Measurements from ENCODE around the gene CFAP20DC.
"Not testable (repeated sequence)": the region's sequence is repeated elsewhere in the genome, so short reads cannot be mapped to it uniquely, and the experiment has no call there.

Gene CFAP20DC

DNA sequence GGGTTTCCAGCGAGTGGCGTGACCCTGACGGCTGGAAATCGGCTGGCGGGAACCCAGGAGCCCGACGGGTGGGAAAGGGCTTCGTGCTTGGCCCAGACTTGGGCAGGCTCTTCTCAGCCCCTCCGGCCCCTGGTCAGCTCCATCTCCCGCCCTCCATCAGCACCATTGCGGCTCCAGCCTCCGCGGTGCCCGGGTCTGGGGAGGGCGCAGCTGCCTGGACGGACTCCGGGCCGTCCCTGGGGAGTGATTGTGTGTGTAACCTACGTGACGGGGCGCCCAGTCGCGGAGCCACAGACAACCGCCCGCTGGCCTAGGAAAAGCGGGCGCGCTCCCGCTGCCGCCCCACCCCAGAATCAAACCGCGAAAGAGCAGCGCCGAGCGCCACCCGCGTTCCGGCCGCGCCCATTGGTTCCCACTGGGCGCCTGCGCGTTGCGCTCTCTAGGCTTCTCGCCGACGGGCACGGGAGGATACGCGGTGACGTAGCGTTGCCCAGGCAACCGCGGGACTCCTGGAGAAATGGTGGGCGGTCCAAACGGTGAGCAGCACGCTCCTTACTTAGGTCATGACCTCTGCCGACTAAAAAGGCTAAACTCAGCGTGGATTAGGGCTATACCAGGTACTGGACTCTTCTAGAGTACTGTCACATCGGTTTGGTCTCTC is at the start of gene CFAP20DC:
Gene CFAP20DC, minus strand, starts transcription at position 355 of the 661 bp plus-strand sequence. CDS start 394 bp downstream, outside the sequence.
- peak; percentile 72 for DNase-seq (ENCODE audit: low spot score)

DNA sequence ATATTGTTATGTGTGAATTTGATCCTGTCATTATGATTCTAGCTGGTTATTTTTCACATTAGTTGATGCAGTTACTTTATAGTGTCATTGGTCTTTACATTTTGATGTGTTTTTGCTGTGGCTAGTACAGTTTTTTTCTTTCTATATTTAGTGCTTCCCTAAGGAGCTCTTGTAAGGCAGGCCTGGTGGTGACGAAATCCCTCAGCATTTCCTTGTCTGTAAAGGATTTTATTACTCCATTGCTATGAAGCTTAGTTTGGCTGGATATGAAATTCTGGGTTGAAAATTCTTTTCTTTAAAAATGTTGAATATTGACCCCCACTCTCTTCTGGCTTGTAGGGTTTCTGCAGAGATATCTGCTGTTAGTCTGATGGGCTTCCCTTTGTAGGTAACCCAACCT is 48.7 kb upstream of the CFAP20DC start:
- DNase-seq (ENCODE audit: low spot score) = not testable (repeated sequence)

DNA sequence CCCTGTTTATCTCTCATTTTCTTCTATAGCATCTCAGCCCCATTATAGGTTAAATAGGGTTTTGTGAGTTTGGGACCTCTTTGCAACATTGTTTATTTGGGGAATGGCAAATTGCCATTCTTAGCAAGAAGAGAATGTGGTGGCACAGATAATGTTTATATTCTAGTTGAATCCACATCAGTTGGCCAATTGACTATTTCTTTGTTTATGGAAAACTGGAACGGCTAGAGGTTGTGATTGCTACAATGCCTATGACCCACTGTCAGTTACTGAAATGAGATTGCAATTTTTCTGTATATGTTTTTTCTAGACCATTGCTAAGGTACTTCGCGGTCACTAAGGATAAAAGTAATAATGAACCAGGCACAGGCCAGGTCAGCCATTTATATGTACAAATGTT is 44.6 kb upstream of the CFAP20DC start:
- no peak for DNase-seq (ENCODE audit: low spot score)

DNA sequence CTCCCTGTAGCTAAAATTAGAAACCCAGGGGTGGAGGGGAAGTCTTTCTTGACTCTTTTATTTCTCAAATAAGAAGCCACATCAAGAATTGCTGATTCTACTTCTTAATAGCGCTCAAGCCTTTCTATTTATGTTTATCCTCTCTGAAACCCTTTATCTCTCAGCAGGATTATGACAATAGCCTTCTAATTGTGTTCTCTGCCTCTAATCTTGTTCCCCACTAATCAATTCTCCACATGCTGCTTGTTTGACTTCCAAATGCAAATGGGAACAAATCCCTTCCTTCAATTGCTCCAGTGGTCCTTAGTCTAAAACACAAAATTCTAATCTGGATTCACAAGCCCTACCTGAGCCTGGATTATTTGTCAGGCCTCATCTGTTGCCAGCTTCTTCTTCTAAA is 43.7 kb upstream of the CFAP20DC start:
- no peak for DNase-seq (ENCODE audit: low spot score)

DNA sequence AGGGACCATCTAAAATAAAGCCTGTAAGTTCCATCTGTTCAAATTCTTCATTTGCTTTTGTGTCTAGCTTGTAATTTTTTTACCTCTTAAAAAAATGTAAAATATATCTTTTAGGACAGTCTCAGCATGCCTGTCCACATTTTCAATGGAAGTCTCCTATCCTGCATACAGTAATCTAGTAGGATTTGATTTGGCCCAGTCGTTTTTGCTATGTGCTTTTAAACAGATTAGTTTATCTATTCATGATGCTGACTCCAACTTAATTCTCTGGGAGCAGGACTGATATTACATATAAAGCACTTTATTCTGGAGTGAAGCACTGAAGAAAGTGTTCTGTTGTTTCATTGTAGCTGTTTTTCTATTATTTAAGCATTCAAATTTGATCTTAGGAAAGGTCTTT is 38.9 kb upstream of the CFAP20DC start:
- DNase-seq (ENCODE audit: low spot score) = no peak

DNA sequence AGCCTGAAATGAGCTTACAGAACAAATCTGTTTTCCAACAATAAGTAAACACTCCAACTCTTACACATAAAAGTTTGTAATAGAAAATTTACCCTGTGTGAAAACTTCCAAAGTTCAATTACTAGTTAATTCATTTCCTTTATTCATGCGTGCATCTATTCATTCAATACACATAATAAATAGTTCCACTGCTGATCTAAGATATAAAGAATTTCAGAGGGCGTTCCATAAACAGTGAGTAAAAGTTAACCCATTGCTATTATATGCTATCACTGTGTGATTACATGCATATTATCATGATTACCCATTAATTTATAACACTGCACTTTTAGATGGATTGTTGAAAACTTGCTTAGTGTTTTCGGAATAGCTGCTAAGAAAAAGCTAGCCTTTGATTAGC is 36.2 kb upstream of the CFAP20DC start:
- DNase-seq (ENCODE audit: low spot score) = no peak

DNA sequence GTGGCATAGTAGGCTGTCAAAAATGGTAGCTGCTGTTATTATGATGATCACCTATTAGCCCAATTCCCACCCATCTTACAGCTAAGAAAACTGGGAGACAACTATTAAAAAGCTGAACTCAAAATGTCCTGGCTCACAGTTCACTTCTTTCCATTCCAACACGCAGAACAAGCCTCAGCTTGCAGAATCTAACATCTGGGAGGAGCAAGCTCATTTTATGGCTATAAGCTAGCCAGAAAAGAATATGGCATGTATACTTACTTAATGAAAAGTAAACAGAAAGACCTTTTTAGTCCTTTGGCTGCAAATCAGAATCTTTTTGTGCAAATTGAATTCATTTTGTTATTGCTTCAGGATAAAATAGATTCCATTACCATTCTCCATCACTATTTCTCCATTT is 34.8 kb upstream of the CFAP20DC start:
- DNase-seq (ENCODE audit: low spot score) = no peak

DNA sequence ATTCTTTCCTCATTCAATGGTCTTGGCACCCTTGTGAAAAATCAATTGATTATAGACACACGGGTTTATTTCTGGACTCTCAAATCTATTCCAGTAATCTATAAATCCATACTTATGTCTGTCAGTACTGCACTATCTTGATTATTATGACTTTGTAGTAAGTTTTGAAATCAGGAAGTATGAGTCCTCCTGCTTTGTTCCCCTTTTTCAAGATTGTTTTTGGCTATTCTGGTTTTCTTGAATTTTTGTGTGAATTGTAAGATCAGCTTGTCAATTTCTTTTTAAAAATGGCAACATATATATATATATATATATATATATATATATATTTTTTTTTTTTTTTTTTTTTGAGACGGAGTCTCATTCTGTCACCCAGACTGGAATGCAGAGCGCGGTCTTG is 32.3 kb upstream of the CFAP20DC start:
- no peak for DNase-seq (ENCODE audit: low spot score)

DNA sequence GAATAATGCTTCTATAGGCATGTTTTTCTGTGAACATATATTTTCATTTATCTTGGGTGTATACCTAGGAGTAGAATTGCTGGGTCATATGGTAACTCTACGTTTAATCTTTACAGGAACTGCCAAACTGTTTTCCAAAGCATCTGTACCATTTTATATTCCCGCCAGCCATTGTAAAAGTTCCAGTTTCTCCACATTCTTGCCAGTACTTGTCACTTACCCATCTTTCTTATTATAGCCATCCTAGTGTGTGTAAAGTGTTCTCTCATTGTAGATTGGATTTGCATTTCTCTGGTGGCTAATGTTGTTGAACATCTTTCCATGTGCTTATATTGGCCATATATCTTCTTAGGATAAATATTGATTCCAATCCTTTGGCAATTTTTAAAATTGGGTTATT is 31.2 kb upstream of the CFAP20DC start:
- DNase-seq (ENCODE audit: low spot score) = no peak

DNA sequence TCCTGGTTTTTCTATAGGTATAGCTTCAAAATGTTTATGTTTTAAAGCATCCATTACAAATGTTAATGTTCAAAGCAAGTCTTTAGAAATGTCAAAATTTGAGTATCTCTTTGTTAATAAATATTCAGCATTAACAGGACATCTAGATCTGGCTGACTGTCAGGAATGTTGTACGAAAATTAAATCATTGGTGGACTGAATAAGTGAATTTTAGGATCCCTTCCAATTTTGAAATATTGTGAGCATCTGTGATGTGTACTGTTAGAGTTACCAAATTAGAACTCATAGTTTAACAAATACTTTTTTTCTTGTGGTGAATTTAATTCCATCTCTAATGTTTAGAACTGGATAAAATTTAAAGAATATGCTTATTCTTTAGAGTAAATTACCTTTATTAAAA is 30.1 kb upstream of the CFAP20DC start:
- no peak for DNase-seq (ENCODE audit: low spot score)

DNA sequence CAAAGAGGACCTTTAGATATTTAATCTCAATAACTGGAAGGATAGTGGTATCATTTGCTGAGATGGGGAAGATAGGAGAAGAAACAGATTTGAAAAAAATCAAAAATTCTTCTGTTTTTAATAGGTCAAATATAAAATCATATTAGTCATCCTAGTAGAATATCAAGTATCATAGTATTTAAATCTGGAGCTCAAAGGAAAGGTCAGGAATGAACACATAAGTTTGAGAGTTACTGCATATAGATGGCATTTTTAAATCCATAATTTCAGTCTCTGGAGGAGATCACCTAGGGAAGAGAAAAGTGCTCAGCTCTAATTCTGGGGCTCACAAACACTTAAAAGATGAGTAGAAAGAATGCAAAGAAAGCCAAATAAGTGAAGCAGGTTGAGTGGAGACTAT is 24.9 kb upstream of the CFAP20DC start:
- no peak for DNase-seq (ENCODE audit: low spot score)

DNA sequence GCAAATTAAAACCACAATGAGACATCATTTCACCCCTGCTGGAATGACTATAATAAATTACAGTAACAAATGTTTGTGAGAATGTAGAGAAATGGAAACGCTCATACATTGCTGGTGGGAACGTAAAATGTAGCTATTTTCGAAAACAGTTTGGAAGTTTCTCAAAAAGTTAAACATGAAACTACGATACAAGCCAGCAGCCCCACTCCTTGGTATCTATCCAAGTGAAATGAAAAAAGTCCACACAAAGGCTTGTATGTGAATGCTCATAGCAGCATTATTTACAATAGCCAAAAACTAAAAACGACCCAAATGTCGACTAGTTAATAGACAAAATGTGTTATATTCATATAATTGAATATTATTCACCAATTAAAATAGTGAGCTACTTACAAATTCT is 22.9 kb upstream of the CFAP20DC start:
- DNase-seq (ENCODE audit: low spot score) = no peak

DNA sequence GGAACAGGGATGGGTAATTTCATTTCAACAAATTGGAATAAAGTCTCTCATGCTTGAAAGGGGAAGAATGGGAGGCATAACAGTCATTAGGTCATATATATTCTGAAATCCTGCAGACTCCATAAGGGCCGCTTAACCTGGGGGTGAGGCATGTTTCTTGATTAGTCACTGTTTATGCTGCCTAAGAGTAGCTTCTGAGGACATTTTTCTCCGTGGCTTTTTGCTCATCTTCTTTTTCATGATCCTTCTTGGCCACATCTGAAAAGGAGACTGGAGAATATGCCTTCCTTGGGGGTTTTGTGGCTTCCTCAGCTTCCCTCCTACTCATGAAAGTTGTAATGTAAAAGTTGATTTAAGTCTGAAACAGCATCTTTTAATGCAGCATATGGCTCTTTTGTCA is 20.0 kb upstream of the CFAP20DC start:
- DNase-seq (ENCODE audit: low spot score) = no peak

DNA sequence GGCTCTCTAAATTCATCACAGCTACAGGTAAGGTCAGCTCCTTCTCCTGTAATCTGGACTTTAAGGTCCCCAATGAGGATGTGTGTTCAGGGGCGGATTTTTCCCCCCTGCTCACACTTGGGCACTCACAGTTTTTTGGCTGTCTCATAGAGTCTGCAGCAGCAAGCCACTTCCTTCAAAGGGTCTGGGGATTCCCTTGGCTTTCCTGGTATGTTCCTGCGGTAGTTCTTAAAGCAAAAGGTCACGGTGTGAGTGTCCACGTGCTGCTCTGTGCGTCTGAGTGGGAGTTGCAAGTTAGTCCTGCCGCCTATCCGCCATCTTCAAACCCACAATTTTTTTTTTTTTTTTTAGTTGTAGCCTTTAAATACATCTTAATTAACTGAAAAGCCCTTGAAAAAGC is 15.4 kb upstream of the CFAP20DC start:
- DNase-seq (ENCODE audit: low spot score) = no peak

DNA sequence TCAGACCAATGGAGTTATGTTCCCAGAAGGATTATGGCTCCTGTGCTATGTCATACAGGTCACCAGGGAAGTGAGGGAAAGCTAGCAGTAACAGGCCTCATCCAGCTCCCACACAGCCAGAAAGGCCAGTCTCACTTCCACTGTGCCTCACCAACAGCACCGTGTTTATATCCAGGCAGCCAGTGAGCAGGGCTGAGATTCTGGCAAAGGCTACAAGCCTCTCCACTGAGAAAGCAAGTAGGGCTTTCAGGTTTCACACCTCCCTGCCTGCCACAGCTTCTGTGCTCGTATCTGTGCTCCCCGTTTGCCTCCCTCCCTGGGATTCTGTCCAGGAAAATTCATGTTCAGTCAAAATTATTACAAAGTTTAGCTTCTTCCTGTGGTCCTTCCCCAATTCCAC is 14.9 kb upstream of the CFAP20DC start:
- no peak for DNase-seq (ENCODE audit: low spot score)

DNA sequence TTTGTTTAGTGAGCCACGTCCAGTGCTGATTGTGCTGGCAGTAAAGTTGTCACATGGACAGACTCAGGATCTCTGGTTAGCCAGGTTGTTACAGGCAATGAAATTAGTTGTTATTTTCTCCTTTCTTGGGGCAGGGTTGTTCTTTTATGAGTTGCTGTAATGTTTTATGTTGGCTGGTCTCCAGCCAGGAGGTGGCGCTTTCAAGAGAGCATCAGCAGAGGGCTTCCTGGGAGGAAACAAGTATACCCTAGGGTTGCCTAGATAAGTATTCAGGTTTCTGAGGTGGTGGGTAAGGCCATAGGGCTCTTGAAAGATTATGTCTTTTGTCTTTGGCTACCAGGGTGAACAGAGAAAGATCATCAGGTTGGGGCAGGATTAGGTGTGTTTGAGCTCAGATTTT is 14.5 kb upstream of the CFAP20DC start:
- DNase-seq (ENCODE audit: low spot score) = no peak

DNA sequence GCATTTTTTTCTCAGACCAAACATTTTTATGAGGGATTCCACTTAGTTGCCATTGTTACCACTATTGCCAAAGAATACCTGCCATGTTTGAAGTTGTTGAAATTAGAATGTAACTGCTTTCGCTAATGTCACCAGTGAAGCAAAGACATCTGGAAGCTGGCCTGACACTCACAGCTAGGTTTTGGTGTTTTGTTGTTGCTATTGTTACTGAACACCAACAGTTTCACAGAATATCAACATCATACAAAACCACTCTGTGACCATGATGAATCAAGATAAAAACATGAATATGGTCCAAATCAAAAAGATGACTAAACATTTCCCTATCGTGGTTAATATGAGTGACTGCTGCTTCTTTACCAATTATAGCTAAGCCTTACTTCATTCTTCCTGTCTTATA is 6.9 kb upstream of the CFAP20DC start:
- DNase-seq (ENCODE audit: low spot score) = no peak

DNA sequence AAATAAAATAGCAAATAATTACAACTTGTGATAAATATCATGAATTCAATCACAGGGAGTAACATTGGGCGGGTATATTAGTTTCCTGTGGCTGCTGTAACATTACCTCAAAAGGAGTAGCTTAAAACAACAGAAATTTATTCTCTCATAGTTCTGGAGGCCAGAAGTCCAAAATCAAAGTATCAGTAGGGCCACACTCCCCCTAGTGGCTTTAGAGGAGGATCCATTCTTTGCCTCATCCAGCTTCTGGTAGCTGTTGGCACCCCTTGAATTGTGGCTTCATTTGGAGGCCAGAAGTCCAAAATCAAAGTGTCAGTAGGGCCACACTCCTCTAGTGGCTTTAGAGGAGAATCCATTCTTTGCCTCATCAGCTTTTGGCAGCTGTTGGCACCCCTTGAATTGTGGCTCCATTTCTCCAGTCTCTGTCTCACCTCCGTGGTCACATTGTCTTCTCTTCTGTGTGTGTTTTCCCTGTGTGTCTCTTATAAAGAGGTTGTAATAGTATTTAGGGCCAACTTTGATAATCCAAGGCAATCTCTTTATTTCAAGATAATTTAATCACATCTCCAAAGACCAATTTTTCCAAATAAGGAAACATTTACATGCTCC is 3.1 kb upstream of the CFAP20DC start:
- DNase-seq (ENCODE audit: low spot score) = no peak

DNA sequence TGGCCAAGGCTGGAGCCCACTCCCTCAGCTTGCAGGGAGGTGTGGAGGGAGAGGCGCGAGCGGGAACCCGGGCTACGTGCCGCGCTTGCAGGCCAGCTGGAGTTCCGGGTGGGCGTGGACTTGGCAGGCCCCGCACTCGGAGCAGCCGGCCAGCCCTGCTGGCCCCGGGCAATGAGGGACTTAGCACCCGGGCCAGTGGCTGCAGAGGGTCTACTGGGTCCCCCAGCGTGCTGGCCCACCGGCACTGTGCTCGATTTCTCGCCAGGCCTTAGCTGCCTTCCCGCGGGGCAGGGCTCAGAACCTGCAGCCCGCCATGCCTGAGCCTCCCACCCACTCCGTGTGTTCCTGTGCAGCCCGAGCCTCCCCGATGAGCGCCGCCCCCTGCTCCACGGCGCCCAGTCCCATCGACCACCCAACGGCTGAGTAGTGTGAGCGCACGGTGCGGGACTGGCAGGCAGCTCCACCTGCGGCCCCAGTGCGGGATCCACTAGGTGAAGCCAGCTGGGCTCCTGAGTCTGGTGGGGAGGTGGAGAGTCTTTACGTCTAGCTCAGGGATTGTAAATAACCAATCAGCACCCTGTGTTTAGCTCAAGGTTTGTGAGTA is 1.1 kb upstream of the CFAP20DC start:
- DNase-seq (ENCODE audit: low spot score) = not testable (repeated sequence)

DNA sequence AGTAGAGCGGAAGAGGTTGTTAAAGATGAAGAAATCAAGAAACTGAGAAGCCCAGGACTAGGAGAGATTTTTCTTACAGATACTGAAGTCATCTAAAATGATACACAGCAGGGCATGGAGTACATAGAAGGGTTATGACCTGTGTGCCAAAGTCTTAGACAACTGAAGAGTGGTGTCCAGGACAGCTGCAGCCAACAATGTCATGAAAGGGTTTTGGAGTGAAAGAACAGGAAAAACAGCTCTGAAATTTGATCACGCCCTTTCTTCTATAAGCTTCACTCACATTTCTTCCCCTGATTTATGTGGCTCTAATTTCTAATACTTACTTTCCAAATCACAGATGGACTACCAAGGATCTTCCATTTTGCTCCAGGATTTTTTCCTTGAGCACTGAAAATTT is 3.0 kb downstream of the CFAP20DC start:
- DNase-seq (ENCODE audit: low spot score) = no peak

DNA sequence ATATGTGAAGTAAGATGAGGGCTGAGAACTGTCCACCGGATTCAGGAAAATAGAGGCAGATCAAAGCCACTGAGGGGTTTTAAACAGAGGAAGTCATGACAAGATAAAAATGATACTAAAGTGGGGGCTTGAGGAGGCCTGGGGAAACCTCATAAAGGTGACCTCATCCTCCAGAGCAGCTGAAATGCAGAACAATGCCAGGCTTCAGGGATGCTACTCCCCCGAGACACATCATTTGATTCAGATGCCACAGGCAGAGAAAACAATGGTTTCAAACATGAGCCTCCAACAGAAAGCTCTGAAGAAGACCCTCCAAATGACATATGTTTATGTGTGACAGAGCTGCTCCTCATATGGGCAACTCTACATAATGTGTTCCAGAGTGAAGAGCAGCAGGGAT is 6.4 kb downstream of the CFAP20DC start:
- no peak for DNase-seq (ENCODE audit: low spot score)

DNA sequence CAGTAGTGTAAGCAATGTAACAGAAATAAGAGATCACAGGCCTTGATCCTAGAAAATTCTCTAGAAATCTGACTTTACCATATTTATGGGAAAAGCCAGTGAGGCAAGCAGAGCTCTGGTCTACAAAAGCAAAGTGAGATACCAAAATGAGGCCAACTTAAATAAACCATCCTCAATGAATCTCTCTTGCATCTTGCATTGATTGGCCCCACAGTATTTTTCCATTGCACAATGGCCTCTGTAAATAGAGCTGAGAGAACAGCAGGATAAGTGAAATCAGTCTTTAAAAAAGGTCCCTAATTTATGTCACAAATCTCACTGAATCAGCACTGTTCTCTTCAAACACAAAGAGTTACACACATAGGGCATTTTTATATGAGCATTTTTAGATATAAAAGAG is 8.9 kb downstream of the CFAP20DC start:
- DNase-seq (ENCODE audit: low spot score) = no peak

DNA sequence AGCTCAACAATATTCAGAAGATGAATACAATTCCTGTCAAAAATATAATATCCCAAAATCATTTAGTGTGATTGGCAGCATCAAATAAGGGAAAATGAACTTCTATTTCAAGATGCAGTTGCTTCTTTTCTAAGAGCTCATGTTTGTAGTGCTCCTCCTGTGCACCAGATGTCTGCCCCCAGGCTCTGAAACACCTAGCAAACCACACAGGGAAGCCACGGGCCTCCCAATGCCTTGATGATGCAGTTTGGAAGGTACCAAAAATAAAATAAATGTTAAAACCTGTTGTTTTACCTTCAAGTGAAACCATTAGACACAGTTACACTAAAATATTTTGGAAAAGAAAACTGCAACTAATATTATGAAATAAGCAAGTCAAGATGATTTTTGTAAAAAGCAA is 22.2 kb downstream of the CFAP20DC start:
- no peak for DNase-seq (ENCODE audit: low spot score)

DNA sequence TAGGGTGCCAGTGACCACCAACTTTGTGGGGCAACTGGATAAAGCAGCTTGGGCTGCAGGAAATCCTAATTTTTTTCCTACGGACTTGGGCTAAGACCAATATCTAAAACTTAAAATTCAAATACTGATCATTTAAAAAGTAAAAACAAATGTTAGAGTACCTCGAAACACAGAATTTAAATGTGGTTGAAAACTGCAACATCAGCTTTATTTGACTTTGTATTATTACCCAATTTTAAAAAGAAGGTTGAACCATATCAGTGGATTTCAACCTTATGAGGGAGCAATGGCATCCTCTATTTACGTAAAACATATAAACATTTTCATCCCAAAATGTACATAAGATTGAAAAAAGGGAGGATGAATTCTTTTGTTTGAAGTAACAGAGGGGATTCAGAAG is 26.2 kb downstream of the CFAP20DC start:
- DNase-seq (ENCODE audit: low spot score) = no peak

Measured in HuH-7 (cell line).